HepG2 (cell line): ENCODE results near the gene ZNF428. TPM values are rescaled to one million over a fixed set of nuclear protein-coding genes. Genes with fewer than 3 reads are reported as not detected.

Experiments
- AGO2 ChIP-seq: fragments of 200-400 bp; formaldehyde crosslinking; optimal IDR thresholded peaks from 2 replicates; pipeline ENCODE3; 2017; ENCODE audit warnings: mild to moderate bottlenecking, low read depth, low read length, moderate library complexity
- MAFF ChIP-seq: IDR thresholded peaks from 2 replicates; pipeline ENCODE4 v1.6.1; 2011; ENCODE audit warnings: low read depth, low read length, improper control_type of control experiment
- MIER2 ChIP-seq: IDR thresholded peaks from 2 replicates; pipeline ENCODE4 v1.6.1; 2016; ENCODE audit warnings: missing biosample characterization, missing genetic modification reagents
- NFE2L1 ChIP-seq: sonication (generic); formaldehyde crosslinking; IDR thresholded peaks from 2 replicates; pipeline ENCODE4 v1.4.0; 2020; ENCODE audit warnings: missing genetic modification reagents, mild to moderate bottlenecking, borderline replicate concordance
- NONO ChIP-seq, 2 experiments: fragments of 450-650 bp in 1 of 2; sonication (generic) in 1 of 2; formaldehyde crosslinking in 1 of 2; IDR thresholded peaks in 1 of 2; conservative IDR thresholded peaks in 1 of 2; 2 replicates each; pipeline versions ENCODE4 v1.6.1 to v1.8.0; 2017 to 2022; ENCODE audit warnings: mild to moderate bottlenecking in 1 of 2, missing genetic modification reagents in 1 of 2, moderate library complexity in 1 of 2
- STAT5B ChIP-seq: sonication (generic); formaldehyde crosslinking; IDR thresholded peaks from 2 replicates; pipeline ENCODE4 v1.4.0; 2020; ENCODE audit warnings: missing genetic modification reagents
- WIZ ChIP-seq: sonication (generic); formaldehyde crosslinking; IDR thresholded peaks from 2 replicates; pipeline ENCODE4 v1.5.1; 2020; ENCODE audit warnings: mild to moderate bottlenecking, missing genetic modification reagents
- ZFP36 ChIP-seq: fragments of 150-350 bp; IDR thresholded peaks from 2 replicates; pipeline ENCODE4 v1.6.1; 2018; ENCODE audit warnings: borderline replicate concordance, low read length, low read depth; ENCODE audit not compliant: partially characterized antibody
- ZFP90 ChIP-seq: sonication (generic); formaldehyde crosslinking; IDR thresholded peaks from 2 replicates; pipeline ENCODE4 v1.8.0; 2022; ENCODE audit warnings: missing genetic modification reagents, mild to moderate bottlenecking, inconsistent platforms, borderline replicate concordance
- ZFY ChIP-seq: sonication (generic); formaldehyde crosslinking; IDR thresholded peaks from 2 replicates; pipeline ENCODE4 v1.4.0; 2020; ENCODE audit warnings: missing genetic modification reagents
- ZNF335 ChIP-seq: sonication (generic); formaldehyde crosslinking; IDR thresholded peaks from 2 replicates; pipeline ENCODE4 v1.4.0; 2020; ENCODE audit warnings: missing genetic modification reagents
- ZNF577 ChIP-seq: sonication (generic); formaldehyde crosslinking; IDR thresholded peaks from 2 replicates; pipeline ENCODE4 v1.4.0; 2020; ENCODE audit warnings: mild to moderate bottlenecking, low read depth, missing genetic modification reagents, borderline replicate concordance
- polyA plus RNA-seq, 8 experiments: library from polyadenylated mRNA; depleted of rRNA in 3 of 8; stranded (reverse) in 7 of 8; unstranded in 1 of 8; fragments of >200 nt; fragmentation: Illumina TruSeq in 4 of 8; extraction: Trizol in 4 of 8; gene quantifications; 2 replicates each; pipeline versions ENCODE4 v1.2.1 to v1.2.3, GENCODE V29; 2011 to 2016; ENCODE audit warnings: low read depth in 4 of 8, missing spikeins in 1 of 8, mixed read lengths in 1 of 8; ENCODE audit not compliant: insufficient read depth in 1 of 8
- total RNA-seq, 5 experiments: library from RNA; depleted of rRNA; stranded (reverse); fragments of >200 nt; fragmentation: Illumina TruSeq; extraction: Trizol; gene quantifications; 2 replicates each; pipeline ENCODE4 v1.2.3, GENCODE V29; 2016; ENCODE audit warnings: low read depth in 1 of 5
- TF ChIP-seq, protein P1 (sequence below): sonication (generic); formaldehyde crosslinking; IDR thresholded peaks from 2 replicates; pipeline ENCODE4; 2020; ENCODE audit warnings: missing genetic modification reagents, mild to moderate bottlenecking, borderline replicate concordance
- TF ChIP-seq, protein P2 (sequence below): IDR thresholded peaks from 2 replicates; pipeline ENCODE4 v1.6.1; 2016; ENCODE audit warnings: low read depth, control low read depth
- TF ChIP-seq, protein P3 (sequence below): IDR thresholded peaks from 2 replicates; pipeline ENCODE4 v1.6.1; 2016; ENCODE audit warnings: low read depth, borderline replicate concordance
- TF ChIP-seq, protein P4 (sequence below), 2 experiments: sonication (generic) in 1 of 2; formaldehyde crosslinking in 1 of 2; IDR thresholded peaks; 2 replicates each; pipeline versions ENCODE4 v1.5.1 to v1.6.1; 2011 to 2020; ENCODE audit warnings: borderline replicate concordance in 1 of 2, low read depth in 1 of 2, low read length in 1 of 2, mild to moderate bottlenecking in 1 of 2, missing genetic modification reagents in 1 of 2, moderate library complexity in 1 of 2
- TF ChIP-seq, protein P5 (sequence below): IDR thresholded peaks from 2 replicates; pipeline ENCODE4 v1.6.1; 2018; ENCODE audit warnings: missing genetic modification reagents, mild to moderate bottlenecking, missing compliant biosample characterization
- TF ChIP-seq, protein P6 (sequence below): IDR thresholded peaks from 2 replicates; pipeline ENCODE4 v1.6.1; 2016; ENCODE audit warnings: mild to moderate bottlenecking, missing biosample characterization, missing genetic modification reagents

ZNF428 gene
- total and polyA plus RNA-seq, 2 of the 13 experiments (the other 11 are each of a cell fraction or from before 2014, with no cell fraction given), result 10.4 to 26.9 TPM

DNA sequence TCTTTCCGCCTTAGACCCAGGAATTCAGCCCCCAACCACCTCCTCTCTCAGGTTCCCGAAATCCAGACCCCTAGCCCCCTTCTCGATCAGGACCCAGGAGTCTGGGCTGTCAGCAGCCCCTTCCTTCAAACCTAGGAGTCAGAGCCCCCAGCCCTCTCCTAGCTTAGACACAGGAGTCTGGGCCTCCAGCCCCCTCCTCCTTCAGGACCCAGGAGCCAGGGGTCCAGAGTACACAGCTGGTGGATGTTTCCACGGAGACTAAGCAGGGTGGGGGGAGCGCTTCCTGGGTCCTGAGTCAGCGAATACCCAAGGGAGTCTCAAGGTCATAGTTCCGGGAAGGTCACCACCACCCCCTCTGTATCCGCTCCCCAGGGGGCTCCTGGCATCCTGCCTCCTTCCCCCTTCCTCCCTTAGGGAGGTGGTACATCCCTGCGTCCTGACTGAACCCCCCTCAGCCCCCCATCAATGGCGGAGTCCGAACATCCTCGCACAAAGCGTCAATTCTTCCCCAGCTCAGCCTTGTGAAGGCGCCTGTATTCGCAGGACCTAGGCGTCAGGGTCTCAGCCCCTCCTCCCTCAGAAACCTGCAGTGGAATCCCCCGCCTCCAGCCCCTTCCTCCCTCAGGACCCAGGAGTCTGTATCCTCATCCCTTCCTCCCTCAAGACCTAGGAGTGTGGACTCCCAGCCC, 15.6 kb upstream of the ZNF428 start (continued):
- TF ChIP-seq, protein P1, sequence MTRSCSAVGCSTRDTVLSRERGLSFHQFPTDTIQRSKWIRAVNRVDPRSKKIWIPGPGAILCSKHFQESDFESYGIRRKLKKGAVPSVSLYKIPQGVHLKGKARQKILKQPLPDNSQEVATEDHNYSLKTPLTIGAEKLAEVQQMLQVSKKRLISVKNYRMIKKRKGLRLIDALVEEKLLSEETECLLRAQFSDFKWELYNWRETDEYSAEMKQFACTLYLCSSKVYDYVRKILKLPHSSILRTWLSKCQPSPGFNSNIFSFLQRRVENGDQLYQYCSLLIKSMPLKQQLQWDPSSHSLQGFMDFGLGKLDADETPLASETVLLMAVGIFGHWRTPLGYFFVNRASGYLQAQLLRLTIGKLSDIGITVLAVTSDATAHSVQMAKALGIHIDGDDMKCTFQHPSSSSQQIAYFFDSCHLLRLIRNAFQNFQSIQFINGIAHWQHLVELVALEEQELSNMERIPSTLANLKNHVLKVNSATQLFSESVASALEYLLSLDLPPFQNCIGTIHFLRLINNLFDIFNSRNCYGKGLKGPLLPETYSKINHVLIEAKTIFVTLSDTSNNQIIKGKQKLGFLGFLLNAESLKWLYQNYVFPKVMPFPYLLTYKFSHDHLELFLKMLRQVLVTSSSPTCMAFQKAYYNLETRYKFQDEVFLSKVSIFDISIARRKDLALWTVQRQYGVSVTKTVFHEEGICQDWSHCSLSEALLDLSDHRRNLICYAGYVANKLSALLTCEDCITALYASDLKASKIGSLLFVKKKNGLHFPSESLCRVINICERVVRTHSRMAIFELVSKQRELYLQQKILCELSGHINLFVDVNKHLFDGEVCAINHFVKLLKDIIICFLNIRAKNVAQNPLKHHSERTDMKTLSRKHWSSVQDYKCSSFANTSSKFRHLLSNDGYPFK, result peak; percentile 73; the same call in 1 of the 2 replicates
- TF ChIP-seq AGO2 (no peak), ZFP90 (CRISPR knock-in tag) (peak; percentile 56; the same call in 1 of the 2 replicates), STAT5B (no peak), MIER2 (CRISPR knock-in tag) (no peak), NONO (IDR thresholded peaks at IDR 0.05) (no peak), NONO (CRISPR knock-in tag; conservative IDR thresholded peaks at IDR 0.05) (peak; percentile 63; the same call in 1 of the 2 replicates), ZNF335 (CRISPR knock-in tag) (peak; percentile 72), NFE2L1 (CRISPR knock-in tag) (no peak), MAFF (peak; percentile 94), ZFY (CRISPR knock-in tag) (peak; percentile 33; the same call in 1 of the 2 replicates), ZFP36 (no peak), WIZ (CRISPR knock-in tag) (no peak), ZNF577 (CRISPR knock-in tag) (no peak)
- TF ChIP-seq, protein P2, sequence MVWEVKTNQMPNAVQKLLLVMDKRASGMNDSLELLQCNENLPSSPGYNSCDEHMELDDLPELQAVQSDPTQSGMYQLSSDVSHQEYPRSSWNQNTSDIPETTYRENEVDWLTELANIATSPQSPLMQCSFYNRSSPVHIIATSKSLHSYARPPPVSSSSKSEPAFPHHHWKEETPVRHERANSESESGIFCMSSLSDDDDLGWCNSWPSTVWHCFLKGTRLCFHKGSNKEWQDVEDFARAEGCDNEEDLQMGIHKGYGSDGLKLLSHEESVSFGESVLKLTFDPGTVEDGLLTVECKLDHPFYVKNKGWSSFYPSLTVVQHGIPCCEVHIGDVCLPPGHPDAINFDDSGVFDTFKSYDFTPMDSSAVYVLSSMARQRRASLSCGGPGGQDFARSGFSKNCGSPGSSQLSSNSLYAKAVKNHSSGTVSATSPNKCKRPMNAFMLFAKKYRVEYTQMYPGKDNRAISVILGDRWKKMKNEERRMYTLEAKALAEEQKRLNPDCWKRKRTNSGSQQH, result peak; percentile 35; the same call in 1 of the 2 replicates
- TF ChIP-seq, protein P3, sequence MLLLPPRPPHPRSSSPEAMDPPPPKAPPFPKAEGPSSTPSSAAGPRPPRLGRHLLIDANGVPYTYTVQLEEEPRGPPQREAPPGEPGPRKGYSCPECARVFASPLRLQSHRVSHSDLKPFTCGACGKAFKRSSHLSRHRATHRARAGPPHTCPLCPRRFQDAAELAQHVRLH (CRISPR knock-in tag), result peak; percentile 81; the same call in 1 of the 2 replicates
- TF ChIP-seq, protein P4, sequence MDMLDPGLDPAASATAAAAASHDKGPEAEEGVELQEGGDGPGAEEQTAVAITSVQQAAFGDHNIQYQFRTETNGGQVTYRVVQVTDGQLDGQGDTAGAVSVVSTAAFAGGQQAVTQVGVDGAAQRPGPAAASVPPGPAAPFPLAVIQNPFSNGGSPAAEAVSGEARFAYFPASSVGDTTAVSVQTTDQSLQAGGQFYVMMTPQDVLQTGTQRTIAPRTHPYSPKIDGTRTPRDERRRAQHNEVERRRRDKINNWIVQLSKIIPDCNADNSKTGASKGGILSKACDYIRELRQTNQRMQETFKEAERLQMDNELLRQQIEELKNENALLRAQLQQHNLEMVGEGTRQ (IDR thresholded peaks at IDR 0.05; ENCODE audit: low read depth, low read length), result no peak
- TF ChIP-seq, protein P4 (CRISPR knock-in tag; IDR thresholded peaks at IDR 0.05; ENCODE audit: borderline replicate concordance), result no peak
- TF ChIP-seq, protein P5, sequence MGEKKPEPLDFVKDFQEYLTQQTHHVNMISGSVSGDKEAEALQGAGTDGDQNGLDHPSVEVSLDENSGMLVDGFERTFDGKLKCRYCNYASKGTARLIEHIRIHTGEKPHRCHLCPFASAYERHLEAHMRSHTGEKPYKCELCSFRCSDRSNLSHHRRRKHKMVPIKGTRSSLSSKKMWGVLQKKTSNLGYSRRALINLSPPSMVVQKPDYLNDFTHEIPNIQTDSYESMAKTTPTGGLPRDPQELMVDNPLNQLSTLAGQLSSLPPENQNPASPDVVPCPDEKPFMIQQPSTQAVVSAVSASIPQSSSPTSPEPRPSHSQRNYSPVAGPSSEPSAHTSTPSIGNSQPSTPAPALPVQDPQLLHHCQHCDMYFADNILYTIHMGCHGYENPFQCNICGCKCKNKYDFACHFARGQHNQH (CRISPR knock-in tag), result peak; percentile 59; the same call in 1 of the 2 replicates
- TF ChIP-seq, protein P6, sequence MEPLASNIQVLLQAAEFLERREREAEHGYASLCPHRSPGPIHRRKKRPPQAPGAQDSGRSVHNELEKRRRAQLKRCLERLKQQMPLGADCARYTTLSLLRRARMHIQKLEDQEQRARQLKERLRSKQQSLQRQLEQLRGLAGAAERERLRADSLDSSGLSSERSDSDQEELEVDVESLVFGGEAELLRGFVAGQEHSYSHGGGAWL, result 0 out of 2 replicates have a peak, but pooled peaks have one; percentile 21
